HUES48 (cell line): ENCODE results near the gene ACY1.
A peak's percentile ranks its signal among the peaks of the same experiment; 100 is the strongest.

Source experiments
- H3K27ac ChIP-seq: one replicate; pipeline ENCODE4 v1.7.0; 2013; ENCODE audit warnings: low read depth, low read length, inconsistent platforms
- H3K27me3 ChIP-seq: 2 replicates; pipeline ENCODE4 v1.6.1; 2013; ENCODE audit warnings: mild to moderate bottlenecking, low read length; ENCODE audit not compliant: control insufficient read depth, insufficient read depth
- H3K36me3 ChIP-seq: 2 replicates; pipeline ENCODE4 v1.6.1; 2013; ENCODE audit warnings: low read length; ENCODE audit not compliant: control insufficient read depth, insufficient read depth
- H3K4me1 ChIP-seq: 2 replicates; pipeline ENCODE4 v1.6.1; 2013; ENCODE audit warnings: mild to moderate bottlenecking, low read length; ENCODE audit not compliant: control insufficient read depth, insufficient read depth
- H3K4me3 ChIP-seq: 2 replicates; pipeline ENCODE4 v1.5.1; 2013; ENCODE audit warnings: mild to moderate bottlenecking, low read depth, low read length
- H3K9ac ChIP-seq: 2 replicates; pipeline ENCODE4 v1.6.1; 2013; ENCODE audit warnings: mild to moderate bottlenecking, low read depth, low read length, moderate library complexity
- H3K9me3 ChIP-seq: 2 replicates; pipeline ENCODE4 v1.6.1; 2013; ENCODE audit warnings: low read length; ENCODE audit not compliant: control insufficient read depth, insufficient read depth

ACY1 gene

DNA sequence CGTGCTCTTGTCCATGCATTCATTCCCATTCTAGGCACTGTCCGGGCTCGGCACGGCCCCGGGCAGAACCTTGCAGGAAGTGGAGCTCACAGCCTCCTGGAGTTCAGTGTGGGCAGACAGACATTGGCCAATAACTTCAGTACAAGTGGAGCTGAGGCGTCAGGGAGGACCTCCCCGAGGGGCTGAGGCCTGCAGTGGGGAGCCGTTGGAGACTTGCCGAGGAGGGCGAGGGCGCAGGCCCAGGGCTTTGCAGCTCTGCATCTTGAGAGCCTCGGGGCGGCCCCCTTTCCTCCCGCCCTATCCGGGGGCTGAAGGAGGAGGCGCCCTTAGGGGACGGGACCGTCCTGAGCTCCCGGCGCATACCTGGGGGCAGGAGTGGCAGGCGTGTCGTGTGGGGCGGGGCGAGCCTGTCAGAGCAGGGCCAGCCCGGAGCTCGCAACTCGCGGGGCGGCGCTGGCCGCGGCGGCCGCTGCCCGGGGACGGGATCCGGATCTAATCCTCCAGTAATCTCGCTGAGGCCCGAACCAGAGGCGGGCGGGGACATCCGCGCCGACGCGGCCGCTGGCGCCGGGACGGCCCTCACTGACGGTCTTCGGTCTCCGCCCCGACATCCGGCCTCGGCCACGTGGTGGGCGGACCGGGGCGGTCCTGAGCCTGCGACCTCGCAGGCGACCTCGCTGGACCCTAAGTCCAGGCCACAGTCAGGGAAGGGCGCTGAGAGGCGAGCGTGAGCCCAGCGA, at the start of gene ACY1:
Gene ACY1 (plus strand): TSS at position 698 of the 740 bp plus-strand sequence. CDS start 530 bp downstream, outside the sequence.
- Histone ChIP-seq H3K36me3 (no peaks in the 10 kb centered on the region), H3K27me3 (no peaks in the 10 kb centered on the region), H3K4me1 (peaks cover 8% of the 10 kb centered on the region; the same call in 1 of the 2 replicates), H3K9ac (peak within 1 kb of the TSS; percentile 59), H3K27ac (peak within 1 kb of the TSS; percentile 94), H3K9me3 (no peaks in the 10 kb centered on the region), H3K4me3 (peak within 1 kb of the TSS; percentile 76)

DNA sequence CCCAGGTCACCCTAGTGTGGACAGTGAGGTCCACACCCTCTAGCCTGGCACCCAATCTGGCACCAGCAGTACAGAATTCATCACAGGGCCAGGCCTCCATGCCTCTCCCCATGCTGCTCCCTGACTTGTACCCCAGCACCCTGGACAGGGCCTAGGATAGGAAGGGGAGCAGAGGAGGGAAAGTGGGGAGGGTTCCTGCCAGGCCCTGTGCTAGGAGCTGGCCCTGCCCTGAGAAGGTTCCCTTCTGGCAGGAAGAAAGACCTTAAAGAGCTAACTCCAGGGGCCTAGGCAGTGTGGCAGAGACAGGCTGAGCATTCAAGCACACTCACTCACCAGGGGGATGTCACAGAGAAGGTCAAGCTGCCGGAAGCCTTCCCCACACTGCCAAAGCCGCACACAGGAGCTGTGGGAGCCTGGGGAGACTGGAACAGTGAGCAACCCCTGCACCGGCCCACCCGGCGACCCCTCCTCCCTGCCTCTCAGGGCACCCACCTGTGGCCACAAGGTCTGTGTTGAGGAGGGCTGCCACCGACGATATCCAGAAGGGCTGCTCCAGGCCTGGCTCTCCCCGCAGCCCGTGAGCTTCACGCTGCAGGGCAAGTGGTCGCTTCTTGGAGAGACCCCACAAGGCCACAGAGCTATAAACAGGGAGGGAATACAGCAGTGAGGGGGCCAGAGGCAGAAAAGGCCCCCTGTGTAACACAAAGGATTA, 49.0 kb upstream of the ACY1 start:
- no peaks in the 10 kb centered on the region for H3K9me3 ChIP-seq
- H3K4me1 ChIP-seq: no peaks in the 10 kb centered on the region
- peaks cover 72% of the 10 kb centered on the region for H3K36me3 ChIP-seq
- H3K9ac ChIP-seq: no peak overlapping the region
- H3K4me3 ChIP-seq: no peak overlapping the region
- H3K27me3 ChIP-seq: no peaks in the 10 kb centered on the region
- no peak overlapping the region for H3K27ac ChIP-seq

DNA sequence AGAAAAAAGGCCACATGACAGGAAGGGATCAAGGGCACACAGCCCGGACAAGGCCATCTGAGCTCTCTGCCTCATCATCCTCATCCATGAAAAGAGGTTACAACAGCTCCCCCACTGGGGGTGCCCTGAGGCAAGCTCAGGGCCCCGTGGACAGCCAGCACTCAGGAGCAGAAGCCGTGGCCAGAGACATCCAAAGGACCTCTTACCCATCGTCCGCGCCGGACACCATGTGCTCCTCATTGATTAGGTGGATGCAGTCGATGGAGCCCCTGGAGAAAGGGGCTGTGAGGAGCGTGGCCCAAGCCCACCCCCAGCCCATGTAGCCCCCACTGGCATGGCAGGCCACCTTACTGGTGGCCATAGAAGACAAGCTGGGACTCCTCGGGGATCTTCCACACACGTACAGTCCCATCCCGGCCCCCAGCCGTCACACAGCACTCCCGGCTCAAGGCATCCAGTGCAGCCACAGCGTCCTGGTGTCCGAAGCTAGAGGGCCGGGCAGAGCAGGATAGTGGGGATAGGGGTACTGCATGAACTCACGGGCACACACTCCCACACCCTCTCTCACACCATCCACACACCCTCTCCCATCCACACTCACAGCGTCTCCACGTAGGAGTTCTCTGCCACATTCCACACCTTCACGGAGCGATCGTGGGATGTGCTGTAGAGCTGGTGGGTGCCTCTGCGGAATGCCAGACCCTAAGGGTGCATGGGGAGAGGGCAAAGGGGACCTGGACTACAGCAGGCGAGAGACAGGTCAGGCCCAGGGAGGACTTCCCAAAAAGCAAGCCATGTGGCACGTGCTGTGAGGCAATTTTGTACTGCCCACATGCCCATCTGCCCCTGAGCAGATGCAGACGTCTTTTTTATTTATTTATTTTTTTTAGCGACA, 48.1 kb upstream of the ACY1 start:
- Histone ChIP-seq H3K27me3 (no peaks in the 10 kb centered on the region), H3K27ac (no peak overlapping the region), H3K4me3 (no peak overlapping the region), H3K4me1 (no peaks in the 10 kb centered on the region), H3K9me3 (no peaks in the 10 kb centered on the region), H3K36me3 (peaks cover 78% of the 10 kb centered on the region), H3K9ac (no peak overlapping the region)

DNA sequence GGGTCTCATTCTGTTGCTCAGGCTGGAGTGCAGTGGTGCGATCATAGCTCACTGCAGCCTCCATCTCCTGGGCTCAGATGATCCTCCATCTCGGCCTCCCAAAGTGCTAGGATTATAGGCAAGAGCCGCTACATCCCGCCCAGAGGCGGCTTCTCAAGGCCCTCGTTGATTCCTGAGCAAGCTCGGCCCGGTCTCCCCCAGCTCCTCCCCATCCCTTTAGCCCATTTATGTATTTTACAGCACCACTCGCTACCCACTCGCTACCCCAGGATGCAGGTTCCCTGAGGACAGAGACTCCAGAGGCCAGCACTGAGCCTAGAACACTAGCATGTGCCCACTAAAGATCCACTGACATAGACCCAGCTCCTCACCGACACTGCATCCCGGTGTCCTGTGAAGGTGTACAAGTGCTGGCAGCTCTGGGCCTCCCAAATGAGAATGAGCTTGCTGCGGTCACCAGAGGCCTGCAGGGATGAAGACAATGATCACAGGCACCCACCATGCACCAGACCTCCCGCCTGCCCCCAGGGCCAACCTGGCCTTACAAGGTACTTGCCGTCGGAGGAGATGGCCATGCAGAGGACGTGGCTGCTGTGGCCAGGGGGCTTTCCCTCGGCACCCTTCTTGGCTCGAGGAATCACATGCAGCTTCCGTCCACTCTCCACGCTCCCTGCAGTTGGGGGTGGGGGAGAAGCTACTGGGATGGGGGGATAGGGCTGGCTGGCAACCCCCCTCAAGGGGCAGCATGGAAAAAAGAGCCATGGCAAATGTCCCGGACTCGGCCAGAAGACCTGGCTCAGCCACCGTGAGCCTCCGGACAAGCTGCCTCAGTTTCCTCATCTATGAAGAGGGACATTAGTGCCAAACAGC, 47.2 kb upstream of the ACY1 start:
- no peaks in the 10 kb centered on the region for H3K9me3 ChIP-seq

DNA sequence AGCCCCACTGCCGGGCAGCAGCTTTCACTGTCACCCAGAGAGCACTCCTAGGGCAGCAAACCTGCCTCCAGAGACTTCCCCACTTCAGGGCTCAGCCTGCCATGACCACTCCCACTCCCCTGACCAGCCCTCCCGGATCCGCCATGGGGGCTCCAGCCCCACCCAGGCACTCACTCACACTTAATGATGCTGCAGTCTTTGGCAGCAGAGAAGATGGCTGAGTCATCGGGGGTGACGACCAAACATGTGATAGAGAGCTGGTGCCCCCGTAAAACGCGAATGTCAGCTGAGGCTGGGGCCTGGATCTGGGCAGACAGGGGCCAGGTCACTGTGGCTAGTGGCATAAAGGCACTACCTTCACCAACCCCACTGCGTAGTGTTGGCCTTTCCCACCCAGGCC, 46.3 kb upstream of the ACY1 start:
- Histone ChIP-seq H3K4me3 (no peak overlapping the region), H3K9me3 (no peaks in the 10 kb centered on the region), H3K27ac (no peak overlapping the region), H3K4me1 (no peaks in the 10 kb centered on the region), H3K27me3 (no peaks in the 10 kb centered on the region), H3K36me3 (peaks cover 75% of the 10 kb centered on the region), H3K9ac (no peak overlapping the region)

More for the DNA sequence above, 47.2 kb upstream of the ACY1 start:
- Histone ChIP-seq H3K27ac (no peak overlapping the region), H3K4me3 (no peak overlapping the region), H3K36me3 (peaks cover 75% of the 10 kb centered on the region), H3K27me3 (no peaks in the 10 kb centered on the region), H3K4me1 (no peaks in the 10 kb centered on the region), H3K9ac (no peak overlapping the region)

DNA sequence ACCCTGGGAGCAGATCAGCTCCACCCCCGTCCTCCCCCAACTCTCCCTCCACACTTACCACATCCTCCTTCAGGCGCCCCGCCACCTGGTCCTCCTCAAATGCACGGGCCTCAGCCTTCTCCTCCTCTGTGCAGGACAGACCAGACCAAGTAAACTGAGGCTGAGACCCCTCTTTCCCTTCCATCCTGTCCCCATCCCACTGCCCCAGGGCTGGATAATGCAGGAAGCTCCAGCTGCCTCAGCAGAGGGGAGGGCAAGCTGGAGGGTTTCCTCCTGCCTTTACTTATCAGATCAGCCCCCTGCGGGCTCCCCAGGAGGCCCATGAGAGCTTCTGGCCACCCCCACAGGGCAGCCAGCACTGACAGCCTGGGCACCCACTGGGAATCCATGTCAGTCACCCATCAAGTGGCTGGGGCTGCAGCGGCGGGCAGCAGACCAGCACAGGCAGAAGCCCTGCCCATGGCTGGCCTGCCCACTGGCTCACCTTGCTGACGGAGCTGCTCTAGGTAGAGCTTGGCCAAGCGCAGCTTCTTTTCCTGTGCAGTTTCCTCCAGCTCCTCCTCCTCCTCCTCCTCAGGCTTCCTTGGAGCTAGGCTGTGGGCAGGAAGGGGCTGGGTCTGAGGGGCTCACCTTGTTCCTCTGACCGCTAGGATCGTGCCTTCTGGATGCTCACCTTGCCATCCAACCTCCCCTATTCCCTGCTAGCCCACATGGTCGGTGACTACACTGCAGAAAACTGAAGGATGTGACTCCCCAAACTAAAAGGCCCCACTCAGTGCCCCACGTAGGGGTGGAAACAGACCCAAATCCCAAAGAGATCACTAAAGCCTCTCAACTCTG, 45.5 kb upstream of the ACY1 start:
- no peak overlapping the region for H3K4me3 ChIP-seq
- H3K4me1 ChIP-seq: peaks cover 3% of the 10 kb centered on the region; the same call in 1 of the 2 replicates
- H3K36me3 ChIP-seq: peaks cover 69% of the 10 kb centered on the region
- no peaks in the 10 kb centered on the region for H3K9me3 ChIP-seq
- H3K9ac ChIP-seq: no peak overlapping the region
- no peaks in the 10 kb centered on the region for H3K27me3 ChIP-seq
- H3K27ac ChIP-seq: no peak overlapping the region

DNA sequence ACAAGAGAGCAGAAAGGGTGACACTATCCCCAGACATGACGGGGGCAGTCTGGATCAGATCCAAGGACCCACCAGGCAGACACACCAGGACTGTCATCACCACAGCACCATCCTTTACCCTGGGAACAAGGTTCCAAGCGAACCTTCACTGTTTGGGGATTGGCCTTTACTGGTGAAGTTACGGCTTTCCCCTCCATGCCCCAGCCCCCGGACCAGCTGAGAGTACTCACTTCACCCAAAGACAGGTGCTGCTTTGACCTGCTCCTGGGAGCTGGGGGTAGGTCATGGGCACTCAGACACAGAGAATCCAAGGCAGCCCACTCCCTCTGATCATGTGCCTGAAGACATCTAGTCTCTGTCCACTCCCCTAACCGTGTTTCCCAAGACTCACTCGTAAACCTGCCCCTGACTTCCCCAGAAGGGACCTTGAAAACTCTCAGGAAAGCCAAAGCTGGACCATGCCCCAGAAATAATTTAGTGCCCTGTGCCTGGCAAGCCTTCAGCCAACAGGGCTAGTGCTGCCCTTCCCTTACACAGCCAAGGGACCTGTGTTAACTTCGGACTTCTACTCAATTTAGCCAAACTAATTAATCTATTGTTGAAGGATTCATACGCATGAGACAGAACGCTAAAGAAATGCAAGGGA, 44.4 kb upstream of the ACY1 start:
- Histone ChIP-seq H3K27ac (no peak overlapping the region), H3K4me1 (peaks cover 3% of the 10 kb centered on the region; the same call in 1 of the 2 replicates), H3K9ac (no peak overlapping the region), H3K4me3 (no peak overlapping the region), H3K27me3 (no peaks in the 10 kb centered on the region), H3K9me3 (no peaks in the 10 kb centered on the region), H3K36me3 (peaks cover 59% of the 10 kb centered on the region)

DNA sequence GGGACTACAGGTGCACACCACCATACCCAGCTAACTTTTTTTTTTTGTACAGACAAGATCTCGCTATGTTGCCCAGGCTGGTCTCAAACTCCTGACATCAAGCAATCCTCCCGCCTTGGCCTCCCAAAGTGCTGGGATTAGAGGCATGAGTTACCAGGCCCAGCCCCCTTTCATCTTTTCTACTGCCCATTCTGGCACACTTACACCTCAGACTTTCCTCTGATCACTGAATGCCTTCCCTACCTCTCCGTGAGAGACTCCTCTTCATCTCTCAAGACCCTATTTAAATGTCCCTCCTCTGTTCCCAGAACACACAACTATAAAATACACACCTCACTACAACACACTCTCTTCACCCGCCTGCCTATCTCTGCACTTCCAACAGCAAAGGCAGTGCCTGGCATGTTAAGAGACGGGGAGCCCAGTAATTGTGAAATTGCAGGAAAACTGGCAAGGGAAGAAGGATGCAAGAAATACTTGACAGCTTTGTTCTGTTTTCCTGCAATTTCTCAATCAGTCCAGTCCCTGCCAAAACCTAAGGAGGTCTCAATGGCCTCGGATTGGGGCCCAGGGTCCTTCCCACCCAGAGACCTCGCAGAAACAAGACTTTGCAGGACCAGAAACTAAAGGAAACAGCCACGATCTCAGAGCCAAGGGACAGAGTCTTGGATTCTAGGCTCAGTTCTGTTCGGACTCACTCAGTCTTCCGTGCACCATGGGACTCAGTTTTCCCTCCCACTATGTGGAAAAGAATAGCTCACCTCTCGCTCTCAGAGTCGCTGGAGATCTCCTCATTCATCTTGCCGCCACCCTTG, 42.5 kb upstream of the ACY1 start:
- Histone ChIP-seq H3K9me3 (no peaks in the 10 kb centered on the region), H3K4me1 (peaks cover 3% of the 10 kb centered on the region; the same call in 1 of the 2 replicates), H3K27ac (no peak overlapping the region)

DNA sequence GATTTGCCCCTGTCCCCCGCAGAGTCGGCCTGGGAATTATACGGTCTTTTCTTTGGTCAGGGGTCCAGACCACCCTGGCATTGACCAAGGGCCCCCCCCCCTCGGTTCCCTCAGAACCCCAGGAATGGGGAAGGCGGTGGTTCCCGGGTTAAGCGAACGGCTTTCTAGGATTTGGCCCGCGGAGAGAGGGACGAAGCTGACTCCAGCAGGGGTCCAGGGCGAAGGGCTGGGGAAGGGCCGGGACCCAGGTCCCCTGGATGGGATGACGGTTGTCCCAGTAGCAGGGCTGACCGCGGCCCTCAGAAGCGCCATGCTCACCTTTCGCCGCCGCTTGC, 41.9 kb upstream of the ACY1 start:
- Histone ChIP-seq H3K9ac (peak overlapping the region; percentile 52), H3K36me3 (peaks cover 34% of the 10 kb centered on the region), H3K4me1 (peaks cover 3% of the 10 kb centered on the region; the same call in 1 of the 2 replicates), H3K27ac (peak overlapping the region; percentile 72), H3K9me3 (no peaks in the 10 kb centered on the region), H3K4me3 (peak overlapping the region; percentile 77), H3K27me3 (no peaks in the 10 kb centered on the region)

More for the DNA sequence above, 42.5 kb upstream of the ACY1 start:
- Histone ChIP-seq H3K4me3 (peak overlapping the region; percentile 77), H3K36me3 (peaks cover 40% of the 10 kb centered on the region), H3K27me3 (no peaks in the 10 kb centered on the region), H3K9ac (peak overlapping the region; percentile 52)
